Germinal center (tissue), 1 donor: ENCODE data around the gene SMIM1.
"Not testable (repeated sequence)": the region's sequence is repeated elsewhere in the genome, so short reads cannot be mapped to it uniquely, and the experiment has no call there.

Experiments
- DNase-seq: peaks from one replicate; pipeline ENCODE4 v3.0.0; 2012; ENCODE audit warnings: mixed read lengths, low spot score

SMIM1 gene

DNA sequence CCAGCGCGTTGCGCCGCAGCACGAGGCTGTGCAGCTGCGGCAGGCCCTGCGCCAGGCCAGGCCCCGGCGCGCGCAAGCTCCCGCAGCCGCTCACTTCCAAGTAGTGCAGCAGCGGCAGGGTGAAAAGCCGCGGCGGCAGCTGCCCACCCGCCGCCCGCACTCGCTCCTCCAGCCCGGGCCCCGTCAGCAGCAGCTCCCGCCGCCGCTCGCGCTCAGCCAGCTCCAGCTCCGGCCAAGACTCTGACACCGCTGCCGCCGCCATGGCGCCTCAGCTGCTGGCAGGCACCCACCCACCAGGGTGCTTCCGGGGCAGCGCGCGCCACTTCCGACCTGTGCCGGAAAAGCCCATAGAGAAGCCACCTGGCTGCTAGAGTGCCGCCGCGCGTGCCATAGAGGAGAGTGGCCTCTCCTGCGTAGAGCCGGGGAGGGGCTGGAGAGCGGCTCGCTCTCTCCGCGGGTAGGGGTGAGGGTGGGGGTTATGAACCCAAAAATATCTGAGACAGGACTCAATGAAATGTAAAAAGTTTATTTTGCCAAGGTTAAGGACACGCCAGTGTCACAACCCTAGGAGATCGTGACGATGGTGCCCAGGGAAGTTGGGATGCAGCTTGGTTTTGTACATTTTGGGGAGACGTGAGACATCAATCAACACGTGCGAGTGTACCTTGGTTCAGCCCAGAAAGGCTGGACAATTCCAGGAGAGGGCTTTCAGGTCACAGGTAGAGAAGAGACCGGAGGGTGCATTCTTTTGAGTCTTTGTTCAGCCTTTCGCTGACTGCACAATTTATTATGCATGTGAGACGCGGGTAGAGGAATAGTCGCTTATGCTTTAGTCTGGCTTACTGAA, 23.9 kb downstream of the SMIM1 start, which contains the start of gene LRRC47:
TSS of gene LRRC47 (minus strand) at position 284 of the 847 bp plus-strand sequence. CDS start at position 262, 22 bp downstream.
- peak; percentile 95 for DNase-seq

DNA sequence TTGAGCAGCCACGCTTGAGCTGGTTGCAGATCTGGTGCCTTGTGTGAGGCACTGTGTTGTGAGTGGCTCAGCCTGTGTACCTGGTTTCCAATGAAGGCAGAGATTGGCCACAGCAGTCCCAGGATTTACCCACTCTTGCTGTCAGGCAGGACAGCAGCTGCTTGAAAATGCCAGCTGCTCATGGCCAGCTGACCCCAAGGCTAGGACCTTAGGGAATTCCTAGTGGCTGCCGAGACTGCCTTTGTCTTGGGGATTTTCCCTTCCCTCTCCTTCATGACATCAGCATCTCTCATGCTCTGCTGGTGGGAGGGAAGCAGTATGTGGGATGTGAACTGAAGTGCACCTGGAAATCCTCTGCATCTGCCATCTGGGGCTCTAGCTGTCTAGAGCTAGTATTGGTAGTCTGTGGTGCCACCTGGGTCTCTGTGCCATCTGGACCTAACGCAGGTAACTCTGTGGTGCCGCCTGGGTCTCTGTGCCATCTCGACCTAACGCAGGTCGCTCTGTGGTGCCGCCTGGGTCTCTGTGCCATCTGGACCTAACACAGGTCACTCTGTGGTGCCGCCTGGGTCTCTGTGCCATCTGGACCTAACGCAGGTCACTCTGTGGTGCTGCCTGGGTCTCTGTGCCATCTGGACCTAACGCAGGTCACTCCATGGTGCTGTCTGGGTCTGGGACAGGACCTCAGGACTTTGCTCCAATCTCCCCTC, 27.6 kb downstream of the SMIM1 start:
- no peak for DNase-seq

DNA sequence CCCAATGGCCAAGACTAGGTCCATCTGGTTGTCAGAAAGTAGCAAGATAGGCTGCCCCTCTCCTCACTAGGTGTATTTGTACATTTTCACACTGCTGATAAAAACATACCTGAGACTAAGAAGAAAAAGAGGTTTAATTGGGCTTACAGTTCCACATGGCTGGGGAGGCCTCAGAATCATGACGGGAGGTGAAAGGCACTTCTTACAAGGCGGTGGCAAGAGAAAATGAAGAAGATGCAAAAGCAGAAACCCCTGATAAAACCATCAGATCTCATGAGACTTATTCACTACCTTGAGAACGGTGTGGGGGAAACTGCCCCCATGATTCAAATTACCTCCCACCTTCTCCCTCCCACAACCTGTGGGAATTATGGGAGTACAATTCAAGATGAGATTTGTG, 28.2 kb downstream of the SMIM1 start:
- not testable (repeated sequence) for DNase-seq

DNA sequence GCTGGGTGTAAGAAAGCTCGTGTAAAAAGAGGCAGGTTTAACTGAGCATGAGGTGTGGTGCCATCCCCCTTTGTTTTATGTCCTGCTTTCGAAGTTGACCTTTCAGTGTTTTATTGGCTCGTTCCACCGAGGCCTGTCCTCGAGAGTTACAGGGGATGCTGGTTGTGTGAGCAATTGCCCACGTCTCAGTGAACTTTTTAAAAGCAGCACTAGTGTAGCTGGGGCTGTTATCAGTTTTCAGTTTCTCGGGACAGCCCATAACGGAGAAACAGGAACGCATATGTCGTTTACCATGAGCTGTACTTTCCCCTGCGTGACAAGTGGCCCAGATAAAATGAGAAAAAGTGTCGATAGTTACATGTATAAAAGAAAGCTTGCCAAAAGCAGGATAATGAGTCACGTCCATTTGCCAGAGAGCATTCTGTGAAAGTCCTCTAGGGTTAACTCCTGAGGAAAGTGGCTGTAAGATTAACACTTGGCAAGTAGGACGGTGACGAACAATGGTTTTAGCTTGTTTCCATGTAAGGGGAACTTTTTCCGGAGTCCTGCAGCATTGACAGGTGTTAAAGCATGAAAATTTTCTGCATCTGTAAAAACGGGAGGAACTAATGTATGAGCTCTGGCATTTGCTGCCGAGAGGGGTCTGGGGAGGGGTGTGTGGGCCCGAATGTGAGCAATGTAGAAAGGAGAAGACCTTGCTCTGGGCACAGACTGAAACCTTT, 31.5 kb downstream of the SMIM1 start:
- no peak for DNase-seq

DNA sequence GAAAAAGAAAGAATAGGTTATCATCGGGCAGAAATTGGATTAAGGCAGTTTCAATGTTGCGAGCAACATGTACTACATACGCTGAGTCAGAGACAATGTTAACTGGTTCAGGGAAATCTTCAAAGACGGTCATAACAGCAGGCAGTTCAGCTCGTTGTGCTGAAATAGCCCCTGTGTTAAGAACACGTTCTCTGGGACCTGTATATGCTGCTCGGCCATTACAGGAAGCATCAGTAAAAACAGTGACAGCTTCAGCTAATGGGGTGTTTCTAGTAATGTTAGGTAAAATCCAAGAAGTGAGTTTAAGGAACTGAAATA, 32.0 kb downstream of the SMIM1 start:
- not testable (repeated sequence) for DNase-seq

DNA sequence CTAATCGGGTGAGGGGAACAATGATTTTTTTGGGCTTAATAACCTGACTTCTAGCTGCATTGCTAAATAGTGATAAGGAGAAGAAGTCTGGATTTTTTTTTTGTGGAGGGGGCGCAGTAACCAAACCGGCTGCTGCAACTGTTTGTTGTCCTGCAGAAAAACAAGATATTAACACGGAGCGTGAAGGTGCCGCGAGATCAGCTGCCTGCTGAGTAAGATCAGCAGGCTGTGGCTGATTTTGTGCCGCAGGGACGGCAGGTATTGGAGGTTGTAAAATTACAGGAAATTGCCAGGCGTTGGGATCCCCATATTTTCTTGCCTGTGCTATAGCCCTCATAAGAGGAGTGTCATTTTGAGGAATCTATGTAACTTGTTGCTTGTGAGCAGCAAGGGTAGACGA, 32.5 kb downstream of the SMIM1 start:
- no peak for DNase-seq

DNA sequence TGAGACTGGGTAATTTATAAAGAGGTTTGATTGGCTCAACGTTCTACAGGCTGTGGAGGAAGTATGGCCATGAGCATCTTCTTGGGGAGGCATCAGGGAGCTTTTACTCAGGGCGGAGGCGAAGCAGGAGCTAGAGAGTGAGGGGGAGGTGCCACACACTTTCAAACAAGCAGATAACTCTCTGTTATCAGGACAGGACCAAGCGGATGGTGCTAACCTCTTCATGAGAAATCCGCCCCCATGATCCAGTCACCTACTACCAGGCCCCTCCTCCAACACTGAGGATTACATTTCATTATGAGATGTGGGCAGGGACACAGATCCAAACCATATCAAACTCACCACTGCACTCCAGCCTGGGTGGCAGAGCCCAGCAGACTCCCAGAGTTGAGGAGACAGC, 35.2 kb downstream of the SMIM1 start:
- no peak for DNase-seq

DNA sequence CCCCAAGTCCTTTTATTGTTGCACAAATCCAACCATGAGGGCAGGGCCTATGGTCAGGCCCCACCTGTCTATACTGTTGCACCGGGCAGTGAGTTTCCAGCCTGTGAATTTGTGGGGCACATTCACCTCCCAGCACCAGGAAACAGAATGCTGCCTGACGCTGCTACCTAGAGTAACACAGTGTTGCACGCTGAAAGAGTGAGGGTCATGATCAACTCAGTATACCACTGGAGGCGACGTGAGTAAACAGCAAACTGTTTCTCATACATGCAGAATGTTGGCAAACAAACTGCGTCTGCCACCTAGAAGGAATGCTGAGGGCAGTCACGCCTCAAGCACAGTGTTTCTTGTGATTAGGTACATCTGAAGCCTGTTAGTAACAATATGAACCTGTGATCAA, 37.1 kb downstream of the SMIM1 start:
- DNase-seq: no peak

DNA sequence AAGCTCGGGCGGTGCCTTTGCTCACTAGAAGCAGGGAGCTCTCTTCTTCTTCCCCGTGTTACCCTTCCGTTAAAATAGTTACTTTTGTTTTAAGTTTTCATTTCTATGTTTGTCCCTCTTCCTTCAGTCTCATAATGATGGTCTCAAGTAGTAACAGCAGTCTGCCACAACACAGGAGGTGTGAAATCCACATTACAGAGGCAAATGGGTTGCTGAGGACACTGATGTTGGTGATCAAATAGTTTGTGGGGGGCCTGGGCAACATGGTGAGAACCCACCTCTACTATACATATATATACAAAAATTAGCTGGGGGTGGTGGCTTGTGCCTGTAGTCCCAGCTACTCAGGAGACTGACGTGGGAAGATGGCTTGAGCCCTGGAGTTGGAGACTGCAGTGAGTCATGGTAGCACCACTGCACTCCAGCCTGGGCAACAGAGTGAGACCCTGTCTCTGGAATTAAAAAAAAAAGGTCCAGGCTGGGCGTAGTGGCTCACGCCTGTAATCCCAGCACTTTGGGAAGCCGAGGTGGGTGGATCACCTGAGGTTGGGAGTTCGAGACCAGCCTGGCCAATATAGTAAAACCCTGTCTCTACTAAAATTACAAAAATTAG, 37.7 kb downstream of the SMIM1 start:
- DNase-seq: not testable (repeated sequence)

DNA sequence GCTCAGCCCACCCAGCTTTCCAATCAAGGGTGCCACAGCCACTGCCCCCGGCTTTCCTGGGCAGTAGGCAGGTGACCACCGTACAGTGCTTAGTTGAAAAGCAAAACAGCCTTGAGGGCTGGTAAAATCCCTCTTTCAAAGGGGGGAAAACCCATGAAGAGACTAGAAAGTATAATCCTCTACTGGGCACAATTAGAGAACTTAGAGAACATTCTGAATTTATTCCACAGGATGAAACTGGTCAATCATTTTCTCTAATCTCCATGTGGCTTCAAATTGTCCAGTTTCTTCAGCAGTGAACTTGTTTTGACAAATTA, 39.0 kb downstream of the SMIM1 start:
- DNase-seq: no peak

DNA sequence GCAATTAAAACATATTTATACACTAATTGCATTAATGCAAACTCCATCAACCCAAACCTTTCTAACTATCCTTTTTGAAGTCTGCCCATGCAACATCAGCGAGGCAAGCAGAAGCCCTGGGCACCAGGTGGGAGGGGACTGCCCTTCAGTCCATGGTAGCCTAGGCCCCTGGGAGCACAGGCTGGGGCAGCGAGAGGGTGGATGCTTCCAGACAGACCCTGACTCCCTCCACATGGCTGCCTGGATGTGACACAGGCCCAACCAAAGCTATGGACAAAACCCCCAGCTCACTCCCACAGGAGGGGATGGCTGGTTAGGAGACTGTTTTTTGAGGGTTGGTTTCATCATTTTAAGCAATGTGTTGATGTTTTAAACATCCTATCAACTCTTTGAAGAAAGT, 41.5 kb downstream of the SMIM1 start:
- no peak for DNase-seq

DNA sequence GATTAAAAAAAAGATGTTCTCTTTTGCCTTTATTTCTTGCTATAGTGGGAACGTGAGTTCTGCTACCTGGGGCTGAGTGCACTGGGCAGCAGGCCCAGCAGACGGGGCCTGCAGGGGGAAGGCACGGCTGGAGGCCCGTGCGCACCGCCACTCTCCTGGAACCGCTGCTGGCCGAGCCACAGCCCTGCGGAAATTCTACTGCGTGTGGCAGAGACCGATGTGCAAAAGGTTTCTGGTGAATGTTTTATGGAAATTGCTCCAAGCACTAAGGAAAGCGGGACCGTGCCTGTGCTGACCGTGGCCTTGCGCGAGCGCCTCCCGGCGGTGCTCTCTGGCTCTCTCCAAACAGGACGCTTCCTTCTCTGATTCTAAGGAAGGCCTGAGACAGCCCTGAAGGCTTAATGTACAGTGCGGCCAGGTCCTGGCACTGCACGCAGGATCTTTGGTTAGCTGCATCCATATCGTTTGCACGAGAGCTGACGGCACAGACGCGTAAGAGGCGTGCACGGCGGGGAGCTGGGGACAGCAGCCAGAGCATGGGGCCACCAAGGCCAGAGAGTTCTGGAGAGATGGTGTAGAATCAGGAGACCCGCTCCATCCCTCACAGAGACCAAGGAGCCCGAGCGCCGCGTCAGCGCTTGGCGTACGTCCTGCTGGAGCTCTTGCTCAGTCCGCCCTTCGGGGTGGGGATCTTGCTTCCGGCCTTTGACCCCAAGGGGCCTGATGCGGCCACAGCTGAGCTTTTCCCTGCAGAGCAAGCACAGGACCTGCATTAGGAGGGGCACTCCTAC, 42.4 kb downstream of the SMIM1 start:
- no peak for DNase-seq

DNA sequence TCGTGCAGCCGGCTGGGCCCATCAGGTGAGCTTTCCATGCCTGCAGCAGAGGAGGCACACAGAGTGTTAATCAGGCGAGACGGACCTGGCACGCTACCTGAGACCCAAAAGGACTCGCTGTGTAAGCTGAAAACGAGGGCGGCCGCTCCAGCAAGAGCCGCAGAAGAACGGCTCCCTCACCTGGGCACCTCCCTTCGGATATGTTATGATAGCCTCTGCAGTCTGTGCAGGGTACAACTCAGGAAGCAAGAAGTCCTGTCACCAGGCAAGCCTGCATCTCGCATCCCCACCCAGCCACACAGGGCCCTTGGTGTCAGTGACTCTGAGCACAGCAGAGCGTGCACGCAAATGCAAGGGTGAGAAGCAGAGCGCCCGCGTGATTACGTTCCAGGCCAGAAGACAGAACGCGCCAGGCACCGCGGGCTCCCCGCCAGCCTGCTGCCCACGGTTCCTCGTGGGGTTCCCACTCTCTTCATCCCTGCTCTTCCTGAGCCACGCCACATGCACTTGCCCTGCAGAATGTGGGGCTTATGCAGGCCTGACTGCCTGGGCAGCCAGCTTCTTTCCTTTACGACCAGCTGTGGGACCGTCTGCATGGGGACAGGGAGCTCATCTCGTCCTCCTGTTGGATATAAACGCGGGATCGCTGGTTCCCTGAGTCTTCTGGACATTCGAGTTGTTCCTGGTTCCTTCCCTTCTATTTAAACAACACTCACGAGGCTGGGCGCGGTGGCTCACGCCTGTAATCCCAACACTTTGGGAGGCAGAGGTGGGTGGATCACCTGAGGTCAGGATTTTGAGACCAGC, 44.0 kb downstream of the SMIM1 start:
- DNase-seq: no peak

DNA sequence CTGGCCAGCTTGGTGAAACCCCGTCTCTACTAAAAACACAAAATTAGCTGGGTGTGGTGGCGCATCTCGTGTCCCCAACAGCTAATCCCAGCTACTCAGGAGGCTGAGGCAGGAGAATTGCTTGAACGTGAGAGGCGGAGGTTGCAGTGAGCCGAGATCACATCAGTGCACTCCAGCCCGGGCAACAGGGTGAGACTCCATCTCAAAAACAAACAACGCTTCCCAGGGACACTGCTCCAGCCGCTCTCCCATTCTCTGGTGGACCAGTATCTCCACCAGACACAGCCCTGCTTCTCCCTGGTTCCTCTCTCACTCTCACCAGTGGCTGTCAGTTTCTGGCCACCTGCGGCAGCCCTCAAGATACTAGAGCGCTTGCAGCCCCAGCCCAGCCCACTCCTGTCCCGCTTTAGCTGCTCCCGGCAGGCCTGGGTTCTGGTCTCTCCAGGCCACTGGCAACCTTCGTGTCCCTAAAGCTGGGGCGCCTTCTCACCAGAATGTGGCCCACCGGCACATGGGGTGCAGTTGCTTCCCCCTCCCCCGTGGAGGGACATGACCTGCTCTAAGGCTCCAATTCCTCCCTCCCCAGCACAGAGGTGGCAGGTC, 44.7 kb downstream of the SMIM1 start:
- DNase-seq: no peak

DNA sequence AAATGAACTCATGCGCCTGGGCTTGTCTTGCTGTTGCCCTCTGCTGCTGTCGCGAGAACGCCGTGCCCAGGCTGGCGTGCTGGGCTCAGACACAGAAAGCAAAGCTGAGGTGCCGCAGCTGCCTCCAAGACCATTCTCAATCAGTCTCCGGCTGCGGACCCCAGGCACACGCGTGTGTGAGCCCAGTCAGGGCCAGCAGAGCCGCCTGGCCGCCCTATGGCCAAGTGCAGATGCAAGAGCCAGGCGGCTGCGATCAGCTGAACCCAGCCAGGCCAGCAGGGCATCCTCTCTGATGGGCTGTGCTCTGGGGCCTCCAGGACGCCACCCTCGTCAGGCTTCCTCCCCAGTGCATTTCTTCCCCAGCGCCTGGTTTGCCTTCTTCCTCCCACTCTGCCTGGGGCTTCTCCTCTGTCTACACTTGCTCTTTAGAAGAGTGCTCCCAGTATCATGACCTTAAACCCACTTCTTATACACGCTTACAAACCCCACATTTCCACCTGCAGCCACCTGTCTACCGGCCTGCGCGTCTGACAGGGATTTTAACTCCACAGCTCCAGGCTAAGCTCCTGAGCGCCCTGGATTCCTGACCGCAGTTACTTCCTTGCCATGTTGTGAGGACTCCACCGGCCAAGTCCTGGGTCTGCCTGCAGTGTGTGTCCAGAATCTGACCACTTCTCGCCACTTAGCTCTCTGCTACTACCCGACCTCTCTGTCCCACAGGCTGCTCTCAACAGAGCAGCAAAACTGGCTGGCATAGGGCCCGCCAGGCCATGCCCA, 45.5 kb downstream of the SMIM1 start:
- DNase-seq: no peak

DNA sequence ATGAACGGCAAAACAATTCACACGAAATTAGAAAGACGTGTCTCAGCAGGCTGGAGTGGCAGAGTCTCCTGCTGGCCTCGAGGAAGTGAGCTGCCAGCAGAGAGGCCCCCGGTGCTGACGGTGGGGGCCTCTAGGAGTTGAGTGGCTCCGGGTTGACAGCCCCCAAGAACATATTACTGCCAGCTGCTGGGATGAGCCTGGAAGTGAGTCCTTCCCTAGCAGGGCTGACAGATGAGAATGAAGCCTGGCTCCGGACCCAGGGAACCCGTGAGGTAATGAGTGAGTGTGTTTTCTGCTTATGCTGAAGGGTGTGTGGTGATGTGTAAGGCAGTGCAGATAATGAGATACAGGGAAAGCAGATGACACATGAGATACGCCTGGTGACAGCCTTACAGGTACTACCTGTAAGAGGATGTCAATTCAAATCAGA, 47.2 kb downstream of the SMIM1 start:
- DNase-seq: no peak

DNA sequence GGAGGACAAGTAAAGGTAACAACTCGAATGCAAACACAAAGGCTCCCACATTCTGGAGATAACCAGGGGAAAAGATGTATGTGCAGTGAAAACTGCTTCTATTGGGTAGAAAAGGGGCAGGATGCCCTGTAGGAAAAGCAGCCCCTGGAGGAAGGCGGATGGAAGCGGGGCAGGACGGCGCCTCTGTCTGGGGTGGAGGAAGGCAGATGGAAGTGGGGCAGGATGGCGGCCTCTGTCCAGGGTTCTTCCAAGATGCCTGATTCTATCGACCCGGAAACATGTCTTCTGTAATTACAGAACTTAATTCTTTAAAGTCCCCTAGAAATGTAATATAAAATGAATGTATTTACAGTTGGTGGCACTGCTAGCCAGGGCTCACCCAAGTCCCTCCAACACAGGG, 47.8 kb downstream of the SMIM1 start:
- no peak for DNase-seq

DNA sequence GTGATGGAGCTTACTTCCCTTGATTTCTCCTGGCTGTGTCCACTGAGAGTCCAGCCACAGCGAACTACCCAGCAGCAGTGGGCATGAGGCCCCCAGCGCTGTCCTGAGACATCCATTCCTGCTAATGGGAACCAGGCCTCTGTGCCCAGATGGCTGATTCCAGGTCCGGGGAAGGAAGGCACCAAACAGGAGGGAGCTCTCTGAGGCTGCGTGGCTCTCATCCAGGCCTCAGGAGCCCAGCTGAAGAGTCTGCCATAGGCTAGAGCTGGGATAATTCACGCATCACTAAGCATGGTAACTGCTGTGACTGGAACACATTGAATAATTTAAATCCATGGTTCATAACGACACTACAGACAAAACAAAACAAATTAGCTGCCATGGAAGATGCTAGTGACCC, 48.5 kb downstream of the SMIM1 start:
- no peak for DNase-seq

DNA sequence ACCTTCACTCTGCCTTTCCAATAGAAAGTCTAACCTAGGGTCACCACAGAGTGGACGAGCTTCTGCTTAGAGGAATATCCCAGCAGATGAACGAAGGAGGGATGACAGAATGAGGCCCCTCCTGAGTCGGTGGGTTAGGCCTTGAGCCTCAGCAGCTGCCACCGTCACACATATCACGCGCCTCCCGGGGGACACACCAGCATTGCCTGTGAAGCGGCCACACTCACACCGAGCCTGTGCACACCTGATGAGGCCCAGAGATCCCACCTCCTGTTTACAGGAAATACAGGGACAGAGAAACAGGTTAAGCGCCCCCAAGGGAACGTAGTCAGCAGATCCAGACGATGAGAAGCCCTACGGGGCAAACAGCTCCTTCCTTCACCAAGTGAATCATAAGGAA, 48.9 kb downstream of the SMIM1 start:
- DNase-seq: no peak

DNA sequence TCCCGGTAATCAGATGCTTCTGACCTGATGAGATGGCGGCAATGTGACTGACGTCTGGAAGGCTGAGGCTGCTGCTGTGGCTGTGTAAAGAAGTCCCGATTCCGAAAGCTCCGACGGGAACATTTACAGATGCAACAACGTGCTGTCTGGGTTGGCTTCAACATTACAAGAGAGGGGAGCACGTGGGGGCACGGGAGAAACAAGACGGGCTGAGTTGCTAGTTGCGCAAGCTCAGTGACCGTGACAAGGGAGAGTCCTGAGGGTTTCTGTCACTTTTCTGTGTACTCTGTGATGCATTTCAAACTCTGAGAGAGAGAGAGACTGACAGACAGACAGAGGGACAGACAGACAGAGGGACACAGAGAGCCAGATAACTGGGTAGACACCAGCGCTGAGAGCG, 49.4 kb downstream of the SMIM1 start:
- DNase-seq: no peak
